ENCODE results near the gene SULT1A3.
"Not testable (repeated sequence)": the region's sequence is repeated elsewhere in the genome, so short reads cannot be mapped to it uniquely, and the experiment has no call there.

GRCh38 chr16:30194172-30194925 is 4.7 kb upstream of the SULT1A3 start:
- TF ChIP-seq CTCF (IDR thresholded peaks at IDR 0.05); POLR2AphosphoS5 (IDR thresholded peaks at IDR 0.05; ENCODE audit: low read depth, low read length); TCF7L2 (IDR thresholded peaks at IDR 0.05; ENCODE audit: low read depth, low read length); SIN3A (IDR thresholded peaks at IDR 0.05; ENCODE audit: borderline replicate concordance, insufficient read depth, low read depth, low read length): not testable (repeated sequence)
